Astrocyte of the spinal cord (primary cell): ENCODE results near the gene RPAP3.
"Not testable (repeated sequence)": the region's sequence is repeated elsewhere in the genome, so short reads cannot be mapped to it uniquely, and the experiment has no call there.

ENCODE experiments used
- DNase-seq: peaks from one replicate; pipeline ENCODE4 v3.0.0; 2011; ENCODE audit warnings: low read depth, low spot score
- H3K4me3 ChIP-seq: 2 replicates; pipeline ENCODE4 v1.5.1; 2011; ENCODE audit warnings: low read depth, mild to moderate bottlenecking, low read length, moderate library complexity
- CTCF ChIP-seq: IDR thresholded peaks from 2 replicates; pipeline ENCODE4 v1.5.1; 2012; ENCODE audit warnings: low read depth, mild to moderate bottlenecking, low read length, inconsistent platforms
- in situ Hi-C: cut with HindIII; loops from 2 replicates; pipeline ENCODE4 v1.10.0; 2017; ENCODE audit warnings: low sequenced_read_pairs

The RPAP3 gene

GRCh38 chr12:47636908-47637780 is 68.7 kb downstream of the RPAP3 start:
- TF ChIP-seq CTCF = peak; percentile 54
- no peak for DNase-seq
- in situ Hi-C loops = no loop called here
- H3K4me3 ChIP-seq = no peak overlapping the region

DNA sequence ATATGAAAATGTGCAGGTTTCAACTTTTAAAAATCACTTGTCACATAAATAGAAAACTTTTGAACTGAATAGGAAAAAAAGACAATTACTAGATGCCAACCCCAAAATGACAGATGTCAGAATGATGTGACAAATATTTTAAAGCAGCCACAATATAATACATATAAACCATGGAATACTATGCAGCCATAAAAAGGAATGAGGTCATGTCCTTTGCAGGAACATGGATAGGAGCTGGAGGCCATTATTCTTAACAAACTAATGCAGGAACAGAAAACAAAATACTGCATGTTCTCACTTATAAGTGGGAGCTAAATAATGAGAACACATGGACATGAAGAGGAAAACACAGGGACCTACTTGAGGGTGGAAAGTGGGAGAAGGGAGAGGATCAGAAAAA is 70.1 kb downstream of the RPAP3 start:
- H3K4me3 ChIP-seq, in situ Hi-C loops, DNase-seq: not testable (repeated sequence)

DNA sequence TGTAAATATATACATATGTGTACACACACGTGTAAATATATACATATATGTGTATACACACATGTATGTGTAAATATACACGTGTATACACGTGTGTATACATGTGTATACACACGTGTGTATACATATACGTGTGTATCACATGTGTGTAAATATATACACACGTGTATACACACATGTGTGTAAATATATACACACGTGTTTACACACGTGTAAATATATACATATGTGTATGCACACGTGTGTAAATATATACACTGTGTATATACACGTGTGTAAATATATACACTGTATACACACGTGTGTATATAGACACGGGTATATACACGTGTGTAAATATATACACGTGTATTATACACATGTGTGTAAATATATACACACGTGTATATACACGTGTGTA is 71.7 kb downstream of the RPAP3 start:
- no peak for DNase-seq

DNA sequence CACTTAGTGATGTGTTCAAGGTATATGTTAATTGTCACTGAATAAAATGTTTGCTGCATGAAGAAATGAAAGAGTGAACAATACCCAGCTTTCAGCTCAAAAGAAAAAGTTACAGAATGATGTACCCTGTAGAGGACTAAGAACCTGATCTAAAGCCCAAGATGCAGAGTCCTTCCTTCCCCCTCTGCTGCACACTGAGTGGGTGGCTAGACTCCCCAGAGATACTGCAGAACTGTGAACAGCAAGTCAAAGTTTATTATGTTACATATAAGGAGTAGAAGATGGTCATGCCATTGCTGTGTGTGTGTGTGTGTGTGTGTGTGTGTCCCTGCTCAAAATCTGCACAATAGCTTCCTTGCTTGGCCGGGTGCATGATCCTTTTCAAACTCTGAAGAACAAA is 83.9 kb downstream of the RPAP3 start:
- no peak overlapping the region for H3K4me3 ChIP-seq
- DNase-seq = no peak
- no peak for TF ChIP-seq CTCF
- in situ Hi-C loops = no loop called here

More for the DNA sequence above, 71.7 kb downstream of the RPAP3 start:
- in situ Hi-C loops = no loop called here
- H3K4me3 ChIP-seq = no peak overlapping the region
- TF ChIP-seq CTCF = no peak

- DNase-seq = no peak
- in situ Hi-C loops = no loop called here
- H3K4me3 ChIP-seq = no peak overlapping the region
- no peak for TF ChIP-seq CTCF
These were observed 88.4 kb downstream of the RPAP3 start for GRCh38 chr12:47617476-47617875.

DNA sequence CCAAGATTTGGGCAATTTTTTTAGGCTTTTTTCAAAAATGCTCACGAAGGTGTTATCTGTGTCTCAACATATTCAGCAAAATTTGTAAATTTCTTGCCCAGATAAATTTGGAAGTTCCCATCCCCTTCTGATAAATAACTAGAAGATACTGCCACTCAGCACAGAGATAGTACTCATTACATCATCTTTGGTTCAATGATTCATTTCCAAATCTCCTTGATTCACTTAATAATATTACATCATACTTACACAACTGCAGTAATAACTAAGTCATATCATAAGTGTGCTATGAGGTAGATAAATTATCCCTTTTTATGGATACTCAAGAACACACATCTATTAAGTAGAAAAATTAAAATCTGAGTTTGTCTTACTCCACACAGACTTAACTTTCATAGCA is 89.4 kb downstream of the RPAP3 start:
- no peak for DNase-seq
- no peak for TF ChIP-seq CTCF
- H3K4me3 ChIP-seq = no peak overlapping the region
- in situ Hi-C loops = no loop called here

DNA sequence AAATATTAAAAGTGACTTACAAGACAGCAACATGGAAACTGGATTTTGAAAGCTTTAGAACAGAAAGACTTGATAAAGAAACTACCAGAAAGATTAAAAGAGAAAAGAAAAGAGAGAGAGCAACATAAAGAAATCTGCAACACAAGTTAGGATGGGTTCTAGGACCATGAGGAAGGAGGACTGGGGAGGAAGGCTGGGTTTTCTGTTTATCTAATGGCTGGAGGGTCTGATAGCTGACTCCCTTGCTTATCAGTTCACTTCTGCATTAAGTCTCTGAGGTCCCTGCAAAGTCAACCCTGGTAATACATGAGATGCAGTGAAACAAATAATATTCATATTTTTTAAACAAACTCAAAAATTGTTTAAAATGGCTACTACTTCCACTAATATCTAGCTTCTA is 90.1 kb downstream of the RPAP3 start:
- TF ChIP-seq CTCF = no peak
- in situ Hi-C loops = no loop called here
- DNase-seq = no peak
- H3K4me3 ChIP-seq = no peak overlapping the region
